Measurements from ENCODE around the gene GHRL.

GHRL gene

GRCh38 chr3:10247679-10248183 lies 45.0 kb downstream of the GHRL start:
- DNase-seq, result no peak

DNA sequence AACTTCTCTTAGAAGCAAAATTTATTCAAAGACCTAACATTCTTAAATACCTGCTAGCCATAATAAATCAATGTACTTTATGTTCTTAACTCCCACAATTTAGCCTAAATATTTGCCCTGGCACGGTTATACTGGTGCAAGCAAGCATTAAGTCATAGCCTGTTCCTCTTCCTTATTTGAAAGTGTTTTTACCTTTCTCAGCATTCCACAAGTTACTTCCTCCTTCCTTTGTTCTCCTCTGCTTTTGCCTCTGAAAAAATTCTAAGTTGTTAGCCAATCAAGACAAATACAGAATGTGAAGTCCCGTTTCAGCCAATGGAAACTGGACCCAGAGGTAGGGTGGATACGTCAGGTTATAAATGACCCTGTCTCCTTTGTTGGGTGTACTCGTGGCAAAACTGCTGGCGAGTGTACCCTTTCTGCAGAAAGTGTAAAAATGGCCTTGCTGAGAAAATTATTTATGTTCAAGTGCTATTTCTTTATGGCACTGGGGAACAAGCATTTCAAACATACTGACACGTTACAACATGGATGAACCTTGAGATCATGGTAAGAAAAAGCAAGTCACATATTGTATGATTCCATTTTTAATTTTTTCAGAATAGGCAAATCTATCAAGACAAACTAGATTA lies 47.5 kb downstream of the GHRL start:
- no peak for DNase-seq

- DNase-seq, result no peak
Observed at GRCh38 chr3:10244009-10244408, 48.7 kb downstream of the GHRL start.

DNA sequence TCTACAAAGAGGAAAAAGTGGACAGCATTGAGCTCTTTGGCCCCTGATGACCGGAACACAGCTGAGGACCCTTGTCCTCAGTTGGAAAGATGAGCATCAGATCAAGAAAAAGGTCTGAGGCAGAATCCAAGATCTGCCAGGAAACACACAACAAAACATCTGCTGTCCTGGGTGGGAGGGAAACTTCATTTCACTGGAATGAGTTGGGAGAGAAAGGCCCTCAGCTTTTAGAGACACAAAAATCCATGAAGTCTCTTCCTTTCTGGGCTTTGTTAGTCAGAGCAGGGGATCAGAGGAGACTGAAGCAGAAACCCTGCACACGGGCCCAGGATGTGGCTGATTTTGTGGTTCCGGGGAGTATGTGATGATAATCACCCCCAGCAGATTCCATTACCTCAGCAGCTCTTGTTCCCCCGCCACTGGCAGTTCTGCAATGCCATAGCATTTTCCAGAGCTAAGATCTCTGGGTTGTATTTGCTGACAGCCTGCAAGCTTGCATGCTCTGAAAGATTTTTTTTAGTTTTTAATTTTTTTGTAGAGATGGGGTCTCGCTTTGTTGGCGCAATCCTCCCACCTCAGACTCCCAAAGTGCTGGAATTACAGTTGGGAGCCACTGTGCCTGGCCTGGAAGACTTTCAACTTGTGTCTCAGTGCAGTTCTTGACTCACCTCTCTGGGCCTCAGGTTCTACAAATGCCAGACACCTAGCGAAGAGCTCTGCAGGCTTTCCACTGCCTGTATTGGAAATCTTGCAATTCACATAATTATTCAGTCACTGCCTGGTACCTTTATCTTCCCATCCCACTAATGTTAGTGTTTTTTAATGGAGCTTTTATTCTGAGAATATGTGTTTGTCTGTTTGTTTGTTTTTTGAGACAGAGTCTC lies 50.3 kb downstream of the GHRL start:
- no peak for DNase-seq

DNA sequence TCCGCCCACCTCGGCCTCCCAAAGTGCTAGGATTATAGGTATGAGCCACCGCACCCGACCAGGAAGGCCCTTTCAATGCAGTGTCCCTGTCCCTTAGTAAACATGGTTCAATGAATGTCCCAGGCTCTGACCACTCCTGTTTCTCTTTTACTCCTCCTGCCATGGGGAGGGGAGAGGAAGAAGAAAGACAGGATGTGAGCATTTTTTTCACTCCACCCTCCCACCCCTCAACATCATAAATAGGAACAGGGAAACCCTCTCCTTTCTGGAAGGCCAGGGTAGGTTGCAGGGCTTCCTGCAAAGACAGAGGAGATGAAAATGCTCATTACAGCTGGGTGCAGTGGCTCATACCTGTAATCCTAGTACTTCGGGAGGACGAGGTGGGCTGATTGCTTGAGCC lies 51.9 kb downstream of the GHRL start:
- no peak for DNase-seq

DNA sequence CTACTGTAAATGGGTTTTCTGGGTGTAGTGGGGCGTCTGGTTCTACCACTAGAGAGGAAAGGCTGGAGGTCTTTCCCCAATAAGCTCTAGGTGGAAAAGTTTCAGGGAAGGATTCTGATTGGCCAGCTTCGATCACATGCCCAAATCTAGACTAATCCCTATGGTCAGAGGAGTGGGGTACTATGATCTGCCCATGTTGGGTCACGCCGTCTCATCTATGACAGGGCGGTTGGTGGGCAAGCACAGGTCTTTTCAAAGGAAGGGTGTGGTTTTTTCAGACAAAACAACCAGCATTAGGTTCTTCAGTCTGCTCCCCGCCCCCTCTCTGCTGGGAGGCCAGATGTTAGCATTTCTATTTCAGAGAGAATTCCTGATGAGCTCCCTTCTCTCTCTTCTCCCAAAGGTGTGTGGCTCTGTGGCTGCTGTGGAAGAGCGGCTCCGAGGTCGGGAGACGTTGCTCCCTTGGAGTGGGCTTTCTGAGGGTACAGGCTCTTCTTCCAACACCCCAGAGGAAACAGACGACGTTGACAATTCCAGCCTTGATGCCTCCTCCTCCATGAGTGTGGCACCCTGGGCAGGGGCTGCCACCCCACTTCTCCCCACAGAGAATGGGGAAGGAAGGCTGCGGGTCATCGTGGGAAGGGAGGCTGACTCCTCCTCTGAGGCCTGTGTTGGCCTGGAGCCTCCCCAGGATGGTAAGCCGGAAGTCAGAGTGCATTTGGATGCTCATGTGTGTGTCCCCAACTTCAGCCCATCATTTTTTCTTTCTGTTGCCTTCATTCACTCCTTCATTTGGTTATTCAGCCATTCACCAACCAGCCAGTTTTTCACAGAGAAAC lies 54.2 kb downstream of the GHRL start:
- no peak for DNase-seq

Measured in amygdala (tissue), 56 donors.